Esophagus squamous epithelium (tissue), 4 donors: ENCODE results near the gene CCT6B.

Experiments
- CTCF ChIP-seq, 6 experiments: fragments of 450-650 bp in 4 of 6; fragments of 200-600 bp in 2 of 6; sonication (generic) in 2 of 6; IDR thresholded peaks; one replicate each; pipeline ENCODE4 v1.5.1; 2016 to 2019; ENCODE audit warnings: antibody characterized with exemption in 6 of 6, mild to moderate bottlenecking in 4 of 6, moderate library complexity in 4 of 6
- POLR2A ChIP-seq, 4 donors: fragments of 450-650 bp; IDR thresholded peaks; one replicate each; pipeline ENCODE4 v1.6.1; 2017; ENCODE audit warnings: antibody characterized with exemption in 4 of 4, mild to moderate bottlenecking in 4 of 4, moderate library complexity in 3 of 4

- TF ChIP-seq CTCF (IDR thresholded peaks at IDR 0.05) = no peak
- no peak for TF ChIP-seq POLR2A (IDR thresholded peaks at IDR 0.05)
These were observed 43.9 kb downstream of the CCT6B start for GRCh38 chr17:34917381-34917780.
